Measurements from ENCODE around the gene LDLRAD2.

GRCh38 chr1:21814241-21814918 is 2.3 kb downstream of the LDLRAD2 start:
- TF ChIP-seq POLR2A (IDR thresholded peaks at IDR 0.05), result no peak
- TF ChIP-seq POLR2AphosphoS5 (IDR thresholded peaks at IDR 0.05), result no peak
